ENCODE measurements around the gene RBM48.
"Not testable (repeated sequence)": the region's sequence is repeated elsewhere in the genome, so short reads cannot be mapped to it uniquely, and the experiment has no call there.

DNA sequence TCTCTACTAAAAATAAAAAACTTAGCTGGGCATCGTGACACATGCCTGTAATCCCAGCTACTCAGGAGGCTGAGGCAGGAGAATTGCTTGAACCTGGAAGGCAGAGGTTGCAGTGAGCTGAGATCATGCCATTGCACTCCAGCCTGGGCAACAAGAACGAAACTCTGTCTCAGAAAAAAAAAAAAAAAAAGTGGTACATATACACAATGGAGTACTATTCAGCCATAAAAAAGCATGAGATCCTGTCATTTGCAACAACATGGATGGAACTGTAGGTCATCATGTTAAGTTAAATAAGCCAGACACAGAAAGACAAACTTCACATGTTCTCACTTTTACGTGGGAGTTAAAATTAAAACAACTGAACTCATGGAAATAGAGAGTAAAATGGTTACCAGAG, 14.9 kb downstream of the RBM48 start:
- TF ChIP-seq, protein P1, sequence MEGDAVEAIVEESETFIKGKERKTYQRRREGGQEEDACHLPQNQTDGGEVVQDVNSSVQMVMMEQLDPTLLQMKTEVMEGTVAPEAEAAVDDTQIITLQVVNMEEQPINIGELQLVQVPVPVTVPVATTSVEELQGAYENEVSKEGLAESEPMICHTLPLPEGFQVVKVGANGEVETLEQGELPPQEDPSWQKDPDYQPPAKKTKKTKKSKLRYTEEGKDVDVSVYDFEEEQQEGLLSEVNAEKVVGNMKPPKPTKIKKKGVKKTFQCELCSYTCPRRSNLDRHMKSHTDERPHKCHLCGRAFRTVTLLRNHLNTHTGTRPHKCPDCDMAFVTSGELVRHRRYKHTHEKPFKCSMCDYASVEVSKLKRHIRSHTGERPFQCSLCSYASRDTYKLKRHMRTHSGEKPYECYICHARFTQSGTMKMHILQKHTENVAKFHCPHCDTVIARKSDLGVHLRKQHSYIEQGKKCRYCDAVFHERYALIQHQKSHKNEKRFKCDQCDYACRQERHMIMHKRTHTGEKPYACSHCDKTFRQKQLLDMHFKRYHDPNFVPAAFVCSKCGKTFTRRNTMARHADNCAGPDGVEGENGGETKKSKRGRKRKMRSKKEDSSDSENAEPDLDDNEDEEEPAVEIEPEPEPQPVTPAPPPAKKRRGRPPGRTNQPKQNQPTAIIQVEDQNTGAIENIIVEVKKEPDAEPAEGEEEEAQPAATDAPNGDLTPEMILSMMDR (IDR thresholded peaks at IDR 0.05), result not testable (repeated sequence)
- TF ChIP-seq EP300, POLR2AphosphoS5 (IDR thresholded peaks at IDR 0.05): not testable (repeated sequence)
